Measurements from ENCODE around the gene CUX1. TPM values are rescaled to one million over a fixed set of nuclear protein-coding genes. Genes with fewer than 3 reads are reported as not detected.

The CUX1 gene
- total and polyA plus RNA-seq, 2 donors (not counting 1 experiment from before 2014, with no cell fraction given): 22.7 to 38.1 TPM

GRCh38 chr7:101922631-101923601 is 105.5 kb downstream of the CUX1 start:
- Histone ChIP-seq H3K9ac (ENCODE audit: insufficient read depth, low read length) (no peak overlapping the region), H3K4me1 (ENCODE audit: control insufficient read depth, extremely low read depth, insufficient read depth, low read length) (peaks cover 11% of the 10 kb centered on the region), H3K27ac (ENCODE audit: insufficient read depth, low read length) (no peak overlapping the region), H2AFZ (ENCODE audit: low read length) (no peak overlapping the region), H3K4me2 (ENCODE audit: extremely low read depth, insufficient read depth, low read length) (no peak overlapping the region), H3K9me3 (ENCODE audit: control insufficient read depth, insufficient read depth, low read depth, low read length) (no peaks in the 10 kb centered on the region), H3K36me3 (ENCODE audit: control insufficient read depth, insufficient read depth, low read length) (no peaks in the 10 kb centered on the region), H3K79me2 (ENCODE audit: control insufficient read depth, insufficient read depth, low read length) (peaks cover 3% of the 10 kb centered on the region), H4K20me1 (ENCODE audit: control insufficient read depth, extremely low read depth, insufficient read depth, low read length) (no peaks in the 10 kb centered on the region), H3K4me3 (replicated peaks in 1 of 4; ENCODE audit: control extremely low read depth in 1 of 4, insufficient read depth in 1 of 4, low read depth in 3 of 4, low read length in 4 of 4) (no peak overlapping the region), H3K27me3 (ENCODE audit: control insufficient read depth, insufficient read depth, low read length) (no peaks in the 10 kb centered on the region)
- DNase-seq (ENCODE audit: low read depth in 2 of 2): peak in 1 of 2 donors; percentile 82
- TF ChIP-seq CTCF (conservative IDR thresholded peaks at IDR 0.05 in 1 of 2, IDR thresholded peaks at IDR 0.05 in 1 of 2; ENCODE audit: low read depth in 1 of 2, low read length in 2 of 2): no peak
- TF ChIP-seq EZH2 (IDR thresholded peaks at IDR 0.05; ENCODE audit: low read length, missing control alignments): no peak

GRCh38 chr7:101923602-101923985 is 106.2 kb downstream of the CUX1 start:
- H3K27me3 ChIP-seq (ENCODE audit: control insufficient read depth, insufficient read depth, low read length): no peaks in the 10 kb centered on the region
- no peaks in the 10 kb centered on the region for H4K20me1 ChIP-seq (ENCODE audit: control insufficient read depth, extremely low read depth, insufficient read depth, low read length)
- H3K4me1 ChIP-seq (ENCODE audit: control insufficient read depth, extremely low read depth, insufficient read depth, low read length): peaks cover 11% of the 10 kb centered on the region
- H3K36me3 ChIP-seq (ENCODE audit: control insufficient read depth, insufficient read depth, low read length): no peaks in the 10 kb centered on the region
- no peak overlapping the region for H3K4me3 ChIP-seq (replicated peaks in 1 of 4; ENCODE audit: control extremely low read depth in 1 of 4, insufficient read depth in 1 of 4, low read depth in 3 of 4, low read length in 4 of 4)
- H3K9ac ChIP-seq (ENCODE audit: insufficient read depth, low read length): no peak overlapping the region
- no peak overlapping the region for H3K4me2 ChIP-seq (ENCODE audit: extremely low read depth, insufficient read depth, low read length)
- peak overlapping the region; percentile 20 for H3K27ac ChIP-seq (ENCODE audit: insufficient read depth, low read length)
- DNase-seq (ENCODE audit: low read depth in 2 of 2): no peak
- no peak overlapping the region for H2AFZ ChIP-seq (ENCODE audit: low read length)
- TF ChIP-seq EZH2 (IDR thresholded peaks at IDR 0.05; ENCODE audit: low read length, missing control alignments) (no peak), CTCF (conservative IDR thresholded peaks at IDR 0.05 in 1 of 2, IDR thresholded peaks at IDR 0.05 in 1 of 2; ENCODE audit: low read depth in 1 of 2, low read length in 2 of 2) (no peak)
- peaks cover 3% of the 10 kb centered on the region for H3K79me2 ChIP-seq (ENCODE audit: control insufficient read depth, insufficient read depth, low read length)
- no peaks in the 10 kb centered on the region for H3K9me3 ChIP-seq (ENCODE audit: control insufficient read depth, insufficient read depth, low read depth, low read length)

GRCh38 chr7:101924171-101924570 is 106.7 kb downstream of the CUX1 start:
- peaks cover 3% of the 10 kb centered on the region for H3K79me2 ChIP-seq (ENCODE audit: control insufficient read depth, insufficient read depth, low read length)
- peaks cover 11% of the 10 kb centered on the region for H3K4me1 ChIP-seq (ENCODE audit: control insufficient read depth, extremely low read depth, insufficient read depth, low read length)
- H3K4me2 ChIP-seq (ENCODE audit: extremely low read depth, insufficient read depth, low read length): peak overlapping the region; percentile 35
- H3K9me3 ChIP-seq (ENCODE audit: control insufficient read depth, insufficient read depth, low read depth, low read length): no peaks in the 10 kb centered on the region
- H3K27ac ChIP-seq (ENCODE audit: insufficient read depth, low read length): peak overlapping the region; percentile 20
- H3K27me3 ChIP-seq (ENCODE audit: control insufficient read depth, insufficient read depth, low read length): no peaks in the 10 kb centered on the region
- no peaks in the 10 kb centered on the region for H3K36me3 ChIP-seq (ENCODE audit: control insufficient read depth, insufficient read depth, low read length)
- no peaks in the 10 kb centered on the region for H4K20me1 ChIP-seq (ENCODE audit: control insufficient read depth, extremely low read depth, insufficient read depth, low read length)
- TF ChIP-seq EZH2 (IDR thresholded peaks at IDR 0.05; ENCODE audit: low read length, missing control alignments) (no peak), CTCF (conservative IDR thresholded peaks at IDR 0.05 in 1 of 2, IDR thresholded peaks at IDR 0.05 in 1 of 2; ENCODE audit: low read depth in 1 of 2, low read length in 2 of 2) (no peak)
- H2AFZ ChIP-seq (ENCODE audit: low read length): no peak overlapping the region
- H3K4me3 ChIP-seq (replicated peaks in 1 of 4; ENCODE audit: control extremely low read depth in 1 of 4, insufficient read depth in 1 of 4, low read depth in 3 of 4, low read length in 4 of 4): no peak overlapping the region
- DNase-seq (ENCODE audit: low read depth in 2 of 2): peak; percentile 48 to 88
- H3K9ac ChIP-seq (ENCODE audit: insufficient read depth, low read length): peak overlapping the region; percentile 7

Data from fibroblast of lung (primary cell).